ENCODE measurements around the gene SCCPDH.

Gene SCCPDH

GRCh38 chr1:246786606-246787238 is 62.5 kb downstream of the SCCPDH start:
- DNase-seq, result peak; percentile 29

- peak; percentile 9 for DNase-seq
Measured at GRCh38 chr1:246787781-246788513, 63.7 kb downstream of the SCCPDH start.

GRCh38 chr1:246788895-246789338 is 64.7 kb downstream of the SCCPDH start:
- DNase-seq, result no peak

GRCh38 chr1:246789454-246790339 is 65.5 kb downstream of the SCCPDH start:
- no peak for DNase-seq

- no peak for DNase-seq
Measured at GRCh38 chr1:246790364-246790763, 66.2 kb downstream of the SCCPDH start.

GRCh38 chr1:246790833-246791232 is 66.6 kb downstream of the SCCPDH start:
- DNase-seq, result no peak

GRCh38 chr1:246791303-246791918 is 67.2 kb downstream of the SCCPDH start:
- DNase-seq, result no peak

- DNase-seq, result no peak
Measured at GRCh38 chr1:246792603-246793002, 68.4 kb downstream of the SCCPDH start.

- no peak for DNase-seq
Measured at GRCh38 chr1:246793356-246793896, 69.2 kb downstream of the SCCPDH start.

GRCh38 chr1:246794048-246794827 is 70.0 kb downstream of the SCCPDH start:
- DNase-seq, result peak; percentile 65

- peak; percentile 85 for DNase-seq
Measured at GRCh38 chr1:246794828-246795671, 70.8 kb downstream of the SCCPDH start.

- no peak for DNase-seq
Measured at GRCh38 chr1:246795906-246796694, 71.9 kb downstream of the SCCPDH start.

GRCh38 chr1:246797157-246797556 is 72.9 kb downstream of the SCCPDH start:
- no peak for DNase-seq

GRCh38 chr1:246797597-246797996 is 73.4 kb downstream of the SCCPDH start:
- no peak for DNase-seq

GRCh38 chr1:246798107-246798506 is 73.9 kb downstream of the SCCPDH start:
- no peak for DNase-seq

GRCh38 chr1:246798606-246799496 is 74.6 kb downstream of the SCCPDH start:
- DNase-seq, result no peak

GRCh38 chr1:246800356-246800755 is 76.1 kb downstream of the SCCPDH start:
- DNase-seq, result no peak

- DNase-seq, result no peak
Measured at GRCh38 chr1:246800756-246801155, 76.5 kb downstream of the SCCPDH start.
